ENCODE results near the gene BLTP3A.

DNA sequence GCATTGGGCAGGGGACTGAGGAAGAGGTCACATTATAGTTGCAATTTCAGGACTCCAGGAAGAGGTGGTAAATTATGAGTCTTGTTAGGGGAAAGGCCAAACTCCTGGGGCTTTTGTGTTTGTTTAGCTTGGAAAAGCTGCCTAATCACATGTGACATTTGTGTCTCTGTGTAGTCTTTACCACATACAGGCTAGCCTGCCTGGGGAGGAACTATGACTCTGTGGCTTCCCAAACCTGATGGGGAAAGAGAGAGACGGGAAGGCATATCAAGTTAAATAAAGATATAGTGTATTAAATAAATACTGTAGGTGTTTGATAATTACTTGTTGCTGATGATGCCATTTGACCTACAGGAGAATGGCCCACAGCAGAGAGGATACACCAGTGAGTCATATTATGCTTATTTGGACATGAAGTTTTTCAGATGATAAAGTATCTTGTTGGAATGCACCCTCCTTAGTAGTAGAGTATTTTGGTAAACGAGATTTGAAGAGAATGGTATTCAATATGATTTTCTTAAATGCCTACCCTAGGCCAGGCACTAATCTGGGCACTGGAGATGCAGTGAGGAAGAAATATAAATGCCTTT lies 4.0 kb downstream of the BLTP3A start:
- TF ChIP-seq YY1 (IDR thresholded peaks at IDR 0.05; ENCODE audit: insufficient read depth, insufficient read length) (no peak), ZNF274 (IDR thresholded peaks at IDR 0.05; ENCODE audit: low read depth, low read length) (no peak), SUZ12 (IDR thresholded peaks at IDR 0.05; ENCODE audit: extremely low read depth, insufficient read depth, insufficient read length) (no peak)
